ENCODE measurements around the gene SOHLH1. TPM values are rescaled to one million over a fixed set of nuclear protein-coding genes. Genes with fewer than 3 reads are reported as not detected.

Gene SOHLH1
- total RNA-seq, 5 donors from 2014 or later (not counting 1 experiment from before 2014, with no cell fraction given) = not detected

DNA sequence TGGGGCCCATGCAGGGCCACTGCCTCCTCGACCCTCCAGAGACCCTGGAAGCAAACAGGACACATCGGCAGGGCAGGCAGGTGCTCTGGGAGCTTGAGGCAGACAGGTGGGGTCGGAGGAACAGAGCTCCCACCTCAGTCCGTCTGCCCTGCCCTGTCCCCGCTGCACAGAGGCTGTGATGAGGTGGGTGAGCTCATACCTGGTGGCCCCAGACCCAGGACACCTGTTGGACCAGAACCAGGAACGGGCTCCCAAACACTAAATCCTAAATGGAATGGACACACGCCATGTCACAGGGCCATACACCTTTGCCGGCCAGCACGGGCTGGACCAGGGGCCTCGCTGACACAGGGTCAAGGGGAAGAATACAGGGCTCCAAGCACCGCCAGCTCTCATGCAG is 5.5 kb downstream of the SOHLH1 start:
- H3K27ac Mint-ChIP-seq = no peak overlapping the region
- H3K27me3 Mint-ChIP-seq = peaks cover 0 to 5% of the 10 kb centered on the region in 2 donors
- no peaks in the 10 kb centered on the region for H3K9me3 Mint-ChIP-seq
- H3K4me3 Mint-ChIP-seq = no peak overlapping the region
- H3K4me1 Mint-ChIP-seq = no peaks in the 10 kb centered on the region
- H3K27ac ChIP-seq (ENCODE audit: low read length) = no peak overlapping the region
- no peak overlapping the region for H3K4me3 ChIP-seq (ENCODE audit: control insufficient read depth in 1 of 2, extremely low read depth in 1 of 2, low read length in 1 of 2)
- WGBS (ENCODE audit: insufficient coverage) = 57% methylated on average over 7 of the region's 11 CpGs
- DNase-seq = no peak
- no peaks in the 10 kb centered on the region for H3K4me1 ChIP-seq (ENCODE audit: control insufficient read depth in 1 of 2, extremely low read depth in 1 of 2, insufficient read depth in 2 of 2, low read length in 2 of 2)
- POLR2A ChIA-PET = no interaction called here
- peaks cover 0 to 21% of the 10 kb centered on the region in 2 experiments for H3K27me3 ChIP-seq (replicated peaks in 1 of 2; ENCODE audit: control insufficient read depth in 2 of 2, extremely low read depth in 1 of 2, insufficient read depth in 2 of 2, low read length in 1 of 2)
- ATAC-seq (replicated peaks in 1 of 4) = no peak
- H3K36me3 Mint-ChIP-seq = no peaks in the 10 kb centered on the region
- no peaks in the 10 kb centered on the region for H3K9me3 ChIP-seq
- CTCF ChIA-PET = no interaction called here
- no peaks in the 10 kb centered on the region for H3K36me3 ChIP-seq (ENCODE audit: control insufficient read depth in 2 of 2, extremely low read depth in 1 of 2, insufficient read depth in 1 of 2, low read length in 1 of 2)

DNA sequence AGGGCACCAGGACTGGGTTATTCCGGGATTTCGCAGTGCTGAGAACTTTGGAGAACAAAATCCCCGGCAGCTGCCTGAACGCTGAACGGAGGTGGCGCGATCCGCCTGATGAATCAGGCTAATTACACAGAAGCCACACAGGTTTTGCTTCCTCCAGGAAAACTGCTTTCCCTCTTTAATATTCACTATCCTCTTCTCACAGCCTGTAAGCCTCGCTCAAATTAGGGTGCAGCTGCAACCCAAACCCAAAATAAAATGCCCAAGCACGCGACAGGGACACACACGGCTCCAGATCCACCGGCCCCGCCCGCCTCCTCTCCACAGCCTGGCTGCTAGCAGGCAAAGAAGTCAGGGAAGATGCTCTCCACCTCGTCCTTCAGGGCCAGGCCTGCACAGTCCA is 6.0 kb downstream of the SOHLH1 start:
- Mint-ChIP-seq H3K9me3 (no peaks in the 10 kb centered on the region), H3K4me1 (no peaks in the 10 kb centered on the region), H3K4me3 (no peak overlapping the region), H3K36me3 (no peaks in the 10 kb centered on the region), H3K27ac (no peak overlapping the region), H3K27me3 (peaks cover 0 to 5% of the 10 kb centered on the region in 2 donors)
- Histone ChIP-seq H3K4me3 (ENCODE audit: control insufficient read depth in 1 of 2, extremely low read depth in 1 of 2, low read length in 1 of 2) (no peak overlapping the region), H3K27me3 (replicated peaks in 1 of 2; ENCODE audit: control insufficient read depth in 2 of 2, extremely low read depth in 1 of 2, insufficient read depth in 2 of 2, low read length in 1 of 2) (peaks cover 0 to 22% of the 10 kb centered on the region in 2 experiments), H3K9me3 (no peaks in the 10 kb centered on the region), H3K36me3 (ENCODE audit: control insufficient read depth in 2 of 2, extremely low read depth in 1 of 2, insufficient read depth in 1 of 2, low read length in 1 of 2) (no peaks in the 10 kb centered on the region), H3K4me1 (ENCODE audit: control insufficient read depth in 1 of 2, extremely low read depth in 1 of 2, insufficient read depth in 2 of 2, low read length in 2 of 2) (no peaks in the 10 kb centered on the region), H3K27ac (ENCODE audit: low read length) (no peak overlapping the region)
- DNase-seq (no peak), ATAC-seq (replicated peaks in 1 of 4) (no peak)
- CTCF ChIA-PET = no interaction called here
- POLR2A ChIA-PET = no interaction called here
- WGBS (ENCODE audit: insufficient coverage) = 78% methylated on average over 16 of the region's 16 CpGs

DNA sequence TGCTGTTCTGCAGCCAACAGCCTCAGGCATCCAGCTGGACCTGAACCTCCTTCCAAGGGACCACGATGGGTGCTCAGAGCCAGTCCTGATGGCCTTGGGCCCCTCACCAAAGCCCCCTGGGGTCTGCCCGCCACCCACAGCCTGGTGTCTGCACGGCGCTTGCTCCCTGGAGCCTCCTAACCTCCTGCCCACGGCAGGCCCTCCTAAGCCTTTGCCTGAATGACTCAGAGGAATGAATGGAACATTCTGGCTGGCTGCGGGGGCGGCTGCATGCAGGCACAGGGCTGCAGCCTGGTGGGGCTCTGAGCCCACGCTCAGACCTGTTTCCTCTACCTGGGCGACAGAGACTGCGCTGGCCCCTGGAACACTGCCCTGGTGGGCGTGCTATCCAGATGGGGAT is 6.9 kb downstream of the SOHLH1 start:
- Mint-ChIP-seq H3K4me3 (no peak overlapping the region), H3K4me1 (no peaks in the 10 kb centered on the region), H3K9me3 (no peaks in the 10 kb centered on the region), H3K36me3 (no peaks in the 10 kb centered on the region), H3K27ac (no peak overlapping the region), H3K27me3 (peaks cover 0 to 5% of the 10 kb centered on the region in 2 donors)
- Histone ChIP-seq H3K9me3 (no peaks in the 10 kb centered on the region), H3K4me1 (ENCODE audit: control insufficient read depth in 1 of 2, extremely low read depth in 1 of 2, insufficient read depth in 2 of 2, low read length in 2 of 2) (no peaks in the 10 kb centered on the region), H3K4me3 (ENCODE audit: control insufficient read depth in 1 of 2, extremely low read depth in 1 of 2, low read length in 1 of 2) (no peak overlapping the region), H3K27ac (ENCODE audit: low read length) (no peak overlapping the region), H3K27me3 (replicated peaks in 1 of 2; ENCODE audit: control insufficient read depth in 2 of 2, extremely low read depth in 1 of 2, insufficient read depth in 2 of 2, low read length in 1 of 2) (peaks cover 0 to 25% of the 10 kb centered on the region in 2 experiments), H3K36me3 (ENCODE audit: control insufficient read depth in 2 of 2, extremely low read depth in 1 of 2, insufficient read depth in 1 of 2, low read length in 1 of 2) (no peaks in the 10 kb centered on the region)
- ATAC-seq (replicated peaks in 1 of 4) = no peak
- CTCF ChIA-PET = no interaction called here
- WGBS (ENCODE audit: insufficient coverage) = 50% methylated on average over 8 of the region's 11 CpGs
- POLR2A ChIA-PET = no interaction called here
- no peak for DNase-seq

DNA sequence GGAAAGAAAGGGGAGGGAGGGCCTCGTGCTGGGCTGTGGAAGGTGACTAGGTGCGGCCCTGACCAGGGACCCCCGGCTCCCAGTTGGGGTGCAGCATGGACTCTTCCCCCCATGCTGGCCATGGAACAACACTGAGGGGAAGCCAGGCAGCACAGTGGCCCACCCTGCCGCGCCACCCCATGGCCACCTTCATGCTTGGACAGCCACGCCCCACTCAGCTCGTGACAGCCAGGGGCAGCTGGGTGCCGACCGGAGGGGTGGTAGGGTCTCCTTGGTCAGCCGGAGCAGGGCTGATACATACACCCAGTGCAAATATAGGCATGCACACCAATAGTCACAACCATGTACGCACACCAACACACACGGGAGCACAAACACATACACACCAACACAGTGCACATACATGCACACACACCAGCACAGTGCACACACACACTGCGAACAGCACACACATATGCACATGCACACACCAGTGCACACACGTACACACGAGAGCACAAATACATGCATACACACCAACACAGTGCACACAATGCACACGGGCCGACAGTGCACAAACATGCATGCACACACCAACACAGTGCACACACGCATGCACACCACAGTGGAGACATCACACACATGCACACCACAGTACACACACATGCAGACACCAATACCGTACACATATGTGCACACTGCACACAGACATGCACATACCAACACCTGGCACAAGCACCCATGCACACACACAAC is 8.3 kb downstream of the SOHLH1 start:
- CTCF ChIA-PET = no interaction called here
- Mint-ChIP-seq H3K27ac (no peak overlapping the region), H3K27me3 (peaks cover 0 to 10% of the 10 kb centered on the region in 2 donors), H3K36me3 (no peaks in the 10 kb centered on the region), H3K9me3 (no peaks in the 10 kb centered on the region), H3K4me1 (no peaks in the 10 kb centered on the region), H3K4me3 (no peak overlapping the region)
- Histone ChIP-seq H3K27ac (ENCODE audit: low read length) (no peak overlapping the region), H3K4me3 (ENCODE audit: control insufficient read depth in 1 of 2, extremely low read depth in 1 of 2, low read length in 1 of 2) (no peak overlapping the region), H3K27me3 (replicated peaks in 1 of 2; ENCODE audit: control insufficient read depth in 2 of 2, extremely low read depth in 1 of 2, insufficient read depth in 2 of 2, low read length in 1 of 2) (peaks cover 0 to 37% of the 10 kb centered on the region in 2 experiments), H3K4me1 (ENCODE audit: control insufficient read depth in 1 of 2, extremely low read depth in 1 of 2, insufficient read depth in 2 of 2, low read length in 2 of 2) (no peaks in the 10 kb centered on the region), H3K36me3 (ENCODE audit: control insufficient read depth in 2 of 2, extremely low read depth in 1 of 2, insufficient read depth in 1 of 2, low read length in 1 of 2) (no peaks in the 10 kb centered on the region), H3K9me3 (no peaks in the 10 kb centered on the region)
- POLR2A ChIA-PET = no interaction called here
- ATAC-seq (replicated peaks in 1 of 4) = no peak
- 98% methylated on average over 15 of the region's 19 CpGs for WGBS (ENCODE audit: insufficient coverage)
- DNase-seq = no peak

DNA sequence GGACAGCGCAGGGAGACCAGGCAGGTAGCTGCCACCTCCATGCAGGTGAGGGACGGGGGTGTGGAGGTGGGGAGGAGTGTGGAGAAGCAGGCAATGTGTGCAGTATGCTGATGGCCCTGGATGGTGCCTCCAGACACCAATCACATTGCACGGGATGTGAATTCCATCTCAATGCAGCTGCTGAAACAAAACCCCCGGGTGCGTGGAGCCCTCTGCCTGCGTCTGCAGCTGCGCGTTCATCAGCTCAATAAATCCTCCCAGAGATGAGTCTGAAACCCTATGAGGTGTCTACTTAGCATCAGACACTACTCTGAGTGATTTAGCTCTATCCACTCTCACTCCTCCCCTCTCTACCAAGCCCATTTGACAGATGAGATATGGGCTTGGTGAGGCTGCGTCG is 10.3 kb downstream of the SOHLH1 start:
- H3K36me3 Mint-ChIP-seq = no peaks in the 10 kb centered on the region
- H3K4me3 ChIP-seq (ENCODE audit: control insufficient read depth in 1 of 2, extremely low read depth in 1 of 2, low read length in 1 of 2) = no peak overlapping the region
- POLR2A ChIA-PET = no interaction called here
- WGBS (ENCODE audit: insufficient coverage) = 95% methylated on average over 9 of the region's 10 CpGs
- no peaks in the 10 kb centered on the region for H3K36me3 ChIP-seq (ENCODE audit: control insufficient read depth in 2 of 2, extremely low read depth in 1 of 2, insufficient read depth in 1 of 2, low read length in 1 of 2)
- CTCF ChIA-PET = no interaction called here
- H3K27me3 Mint-ChIP-seq = peaks cover 0 to 16% of the 10 kb centered on the region in 2 donors
- no peaks in the 10 kb centered on the region for H3K9me3 ChIP-seq
- no peak overlapping the region for H3K27ac Mint-ChIP-seq
- no peaks in the 10 kb centered on the region for H3K9me3 Mint-ChIP-seq
- H3K4me1 Mint-ChIP-seq = no peaks in the 10 kb centered on the region
- H3K4me3 Mint-ChIP-seq = no peak overlapping the region
- H3K27me3 ChIP-seq (replicated peaks in 1 of 2; ENCODE audit: control insufficient read depth in 2 of 2, extremely low read depth in 1 of 2, insufficient read depth in 2 of 2, low read length in 1 of 2) = peaks cover 0 to 51% of the 10 kb centered on the region in 2 experiments
- no peak overlapping the region for H3K27ac ChIP-seq (ENCODE audit: low read length)
- DNase-seq (no peak), ATAC-seq (replicated peaks in 1 of 4) (no peak)
- no peaks in the 10 kb centered on the region for H3K4me1 ChIP-seq (ENCODE audit: control insufficient read depth in 1 of 2, extremely low read depth in 1 of 2, insufficient read depth in 2 of 2, low read length in 2 of 2)

DNA sequence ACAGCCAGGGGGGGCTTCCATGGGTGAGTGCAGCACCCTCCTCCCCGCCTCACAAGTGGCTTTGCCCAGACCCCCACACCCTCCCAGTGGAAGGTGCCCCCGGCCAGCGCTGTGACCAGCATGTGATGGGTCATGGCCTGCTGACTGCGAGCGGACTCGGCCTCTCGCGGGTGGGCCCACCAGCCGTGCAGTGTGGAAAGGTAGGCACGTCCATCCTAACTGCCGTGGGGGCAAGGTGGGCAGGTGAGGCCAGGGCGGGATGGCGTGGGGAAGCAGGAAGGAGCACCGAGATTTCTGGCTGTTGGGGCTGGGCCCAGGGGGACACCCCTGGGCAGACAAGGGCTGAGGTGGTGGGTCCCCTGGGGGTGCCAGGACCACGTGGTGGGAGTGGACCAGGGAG is 12.1 kb downstream of the SOHLH1 start:
- POLR2A ChIA-PET = no interaction called here
- no peak overlapping the region for H3K27ac Mint-ChIP-seq
- ATAC-seq (replicated peaks in 1 of 4) (no peak), DNase-seq (no peak)
- CTCF ChIA-PET = no interaction called here
- no peaks in the 10 kb centered on the region for H3K4me1 ChIP-seq (ENCODE audit: control insufficient read depth in 1 of 2, extremely low read depth in 1 of 2, insufficient read depth in 2 of 2, low read length in 2 of 2)
- H3K9me3 ChIP-seq = no peaks in the 10 kb centered on the region
- no peaks in the 10 kb centered on the region for H3K36me3 ChIP-seq (ENCODE audit: control insufficient read depth in 2 of 2, extremely low read depth in 1 of 2, insufficient read depth in 1 of 2, low read length in 1 of 2)
- peaks cover 0 to 22% of the 10 kb centered on the region in 2 donors for H3K27me3 Mint-ChIP-seq
- no peaks in the 10 kb centered on the region for H3K36me3 Mint-ChIP-seq
- no peak overlapping the region for H3K4me3 Mint-ChIP-seq
- no peak overlapping the region for H3K4me3 ChIP-seq (ENCODE audit: control insufficient read depth in 1 of 2, extremely low read depth in 1 of 2, low read length in 1 of 2)
- no peaks in the 10 kb centered on the region for H3K4me1 Mint-ChIP-seq
- H3K27me3 ChIP-seq (replicated peaks in 1 of 2; ENCODE audit: control insufficient read depth in 2 of 2, extremely low read depth in 1 of 2, insufficient read depth in 2 of 2, low read length in 1 of 2) = peaks cover 0 to 50% of the 10 kb centered on the region in 2 experiments
- no peaks in the 10 kb centered on the region for H3K9me3 Mint-ChIP-seq
- no peak overlapping the region for H3K27ac ChIP-seq (ENCODE audit: low read length)
- WGBS (ENCODE audit: insufficient coverage) = 82% methylated on average over 12 of the region's 15 CpGs

DNA sequence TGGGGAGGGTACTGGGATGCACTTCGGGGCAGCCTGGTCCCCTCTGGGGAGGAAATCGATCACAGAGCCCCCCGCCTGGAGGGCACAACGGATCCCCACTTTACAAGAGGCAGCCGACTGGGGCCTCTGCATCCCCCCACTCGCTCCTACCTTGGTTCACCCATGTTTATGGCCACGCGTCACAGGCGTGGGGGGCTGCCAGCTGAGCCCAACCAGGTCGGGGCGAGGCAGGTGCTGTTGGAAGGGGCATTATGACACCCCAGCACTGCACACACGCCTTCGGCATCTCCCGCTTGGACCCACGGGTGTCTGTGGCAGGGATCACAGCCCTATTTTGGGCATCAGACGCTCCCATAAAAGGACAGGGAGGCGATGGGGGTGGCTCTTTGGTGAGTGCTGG is 14.6 kb downstream of the SOHLH1 start:
- ATAC-seq (replicated peaks in 1 of 4) (no peak), DNase-seq (no peak)
- Mint-ChIP-seq H3K4me3 (no peak overlapping the region), H3K27ac (no peak overlapping the region), H3K36me3 (no peaks in the 10 kb centered on the region), H3K9me3 (no peaks in the 10 kb centered on the region), H3K27me3 (peaks cover 4 to 30% of the 10 kb centered on the region in 2 donors), H3K4me1 (no peaks in the 10 kb centered on the region)
- ChIA-PET CTCF (no interaction called here), POLR2A (no interaction called here)
- Histone ChIP-seq H3K27me3 (replicated peaks in 1 of 2; ENCODE audit: control insufficient read depth in 2 of 2, extremely low read depth in 1 of 2, insufficient read depth in 2 of 2, low read length in 1 of 2) (peaks cover 0 to 64% of the 10 kb centered on the region in 2 experiments), H3K9me3 (no peaks in the 10 kb centered on the region), H3K4me3 (ENCODE audit: control insufficient read depth in 1 of 2, extremely low read depth in 1 of 2, low read length in 1 of 2) (no peak overlapping the region), H3K4me1 (ENCODE audit: control insufficient read depth in 1 of 2, extremely low read depth in 1 of 2, insufficient read depth in 2 of 2, low read length in 2 of 2) (no peaks in the 10 kb centered on the region), H3K36me3 (ENCODE audit: control insufficient read depth in 2 of 2, extremely low read depth in 1 of 2, insufficient read depth in 1 of 2, low read length in 1 of 2) (no peaks in the 10 kb centered on the region), H3K27ac (ENCODE audit: low read length) (no peak overlapping the region)
- 67% methylated on average over 13 of the region's 17 CpGs for WGBS (ENCODE audit: insufficient coverage)

Data from T-cell (primary cell).